Gastroesophageal sphincter (tissue), 3 donors: ENCODE measurements around the gene TMEM215.

Experiments
- CTCF ChIP-seq, 4 experiments: fragments of 200-600 bp in 2 of 4; fragments of 450-650 bp in 2 of 4; sonication (generic) in 1 of 4; IDR thresholded peaks; one replicate each; pipeline ENCODE4 v1.5.1; 2017 to 2019; ENCODE audit warnings: antibody characterized with exemption in 4 of 4, mild to moderate bottlenecking in 2 of 4, moderate library complexity in 2 of 4
- EP300 ChIP-seq: sonication (generic); formaldehyde crosslinking; IDR thresholded peaks from one replicate; pipeline ENCODE4 v1.6.1; 2017; ENCODE audit warnings: antibody characterized with exemption, mild to moderate bottlenecking
- POLR2A ChIP-seq, 2 donors: fragments of 450-650 bp; IDR thresholded peaks; one replicate each; pipeline ENCODE4 v1.6.1; 2017; ENCODE audit warnings: antibody characterized with exemption in 2 of 2, mild to moderate bottlenecking in 2 of 2, moderate library complexity in 1 of 2
- POLR2AphosphoS5 ChIP-seq: sonication (generic); formaldehyde crosslinking; IDR thresholded peaks from one replicate; pipeline ENCODE4 v1.6.1; 2017; ENCODE audit warnings: antibody characterized with exemption

DNA sequence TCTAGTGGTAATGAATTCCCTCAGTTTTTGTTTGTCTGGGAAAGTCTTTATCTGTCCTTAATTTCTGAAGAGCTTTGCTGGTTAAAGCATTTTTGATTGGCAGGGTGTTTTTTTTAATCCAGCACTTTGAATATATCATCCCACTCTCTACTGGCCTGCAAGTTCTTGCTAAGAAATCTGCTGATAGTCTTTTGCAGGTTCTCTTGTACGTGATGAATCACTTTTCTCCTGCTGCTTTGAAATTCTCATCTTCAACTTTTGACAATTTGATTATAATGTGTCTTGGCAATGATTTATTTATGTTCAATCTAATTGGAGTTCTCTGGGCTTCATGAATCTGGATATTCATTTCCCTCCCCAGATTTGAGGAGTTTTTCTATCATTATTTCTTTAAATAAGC is 8.1 kb upstream of the TMEM215 start:
- TF ChIP-seq EP300 (no peak), CTCF (IDR thresholded peaks at IDR 0.05) (no peak), POLR2A (IDR thresholded peaks at IDR 0.05) (no peak), POLR2AphosphoS5 (no peak)
